ENCODE data around the gene RRAGA.
"Not testable (repeated sequence)": the region's sequence is repeated elsewhere in the genome, so short reads cannot be mapped to it uniquely, and the experiment has no call there.

Gene RRAGA, protein sequence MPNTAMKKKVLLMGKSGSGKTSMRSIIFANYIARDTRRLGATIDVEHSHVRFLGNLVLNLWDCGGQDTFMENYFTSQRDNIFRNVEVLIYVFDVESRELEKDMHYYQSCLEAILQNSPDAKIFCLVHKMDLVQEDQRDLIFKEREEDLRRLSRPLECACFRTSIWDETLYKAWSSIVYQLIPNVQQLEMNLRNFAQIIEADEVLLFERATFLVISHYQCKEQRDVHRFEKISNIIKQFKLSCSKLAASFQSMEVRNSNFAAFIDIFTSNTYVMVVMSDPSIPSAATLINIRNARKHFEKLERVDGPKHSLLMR

DNA sequence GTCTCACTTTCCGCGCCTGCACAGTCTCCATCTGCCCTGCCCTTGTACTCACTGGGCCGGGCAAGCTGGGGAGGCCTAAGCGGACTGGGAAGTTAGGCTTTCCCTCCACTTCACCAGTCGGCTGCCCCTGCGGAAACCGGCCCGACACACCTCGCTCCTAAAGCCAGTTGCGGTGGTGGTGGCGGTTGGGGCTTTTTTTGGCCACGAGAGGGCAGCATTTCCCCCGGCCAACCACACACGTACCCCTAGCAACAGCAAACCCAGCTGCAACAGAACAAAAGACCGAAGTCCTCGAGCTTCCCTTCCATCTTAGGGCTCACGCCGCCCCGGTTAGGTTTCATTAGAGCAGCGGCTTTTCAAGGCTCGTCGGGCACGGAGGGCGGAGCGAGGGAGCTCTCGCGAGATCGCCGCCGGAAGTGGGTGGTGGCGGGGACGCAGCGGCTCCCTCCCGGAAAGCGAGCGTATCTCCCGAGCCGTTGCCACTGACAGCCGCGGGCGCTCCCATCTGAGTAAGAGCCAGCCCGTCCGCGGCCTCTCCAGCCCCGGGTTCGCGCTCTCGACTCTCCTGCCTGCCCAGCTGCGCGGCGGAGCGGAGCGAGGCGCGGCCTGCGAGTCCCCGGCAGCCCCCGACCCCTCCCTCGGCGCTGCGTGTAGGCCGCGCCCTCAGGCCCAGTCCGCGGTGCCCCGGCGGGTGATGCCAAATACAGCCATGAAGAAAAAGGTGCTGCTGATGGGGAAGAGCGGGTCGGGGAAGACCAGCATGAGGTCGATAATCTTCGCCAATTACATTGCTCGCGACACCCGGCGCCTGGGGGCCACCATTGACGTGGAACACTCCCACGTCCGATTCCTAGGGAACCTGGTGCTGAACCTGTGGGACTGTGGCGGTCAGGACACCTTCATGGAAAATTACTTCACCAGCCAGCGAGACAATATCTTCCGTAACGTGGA, at the start of gene RRAGA:
Gene RRAGA (plus strand): TSS at position 462 of the 951 bp plus-strand sequence. CDS start 233 bp downstream, at position 695.
- peak; percentile 98 for DNase-seq

DNA sequence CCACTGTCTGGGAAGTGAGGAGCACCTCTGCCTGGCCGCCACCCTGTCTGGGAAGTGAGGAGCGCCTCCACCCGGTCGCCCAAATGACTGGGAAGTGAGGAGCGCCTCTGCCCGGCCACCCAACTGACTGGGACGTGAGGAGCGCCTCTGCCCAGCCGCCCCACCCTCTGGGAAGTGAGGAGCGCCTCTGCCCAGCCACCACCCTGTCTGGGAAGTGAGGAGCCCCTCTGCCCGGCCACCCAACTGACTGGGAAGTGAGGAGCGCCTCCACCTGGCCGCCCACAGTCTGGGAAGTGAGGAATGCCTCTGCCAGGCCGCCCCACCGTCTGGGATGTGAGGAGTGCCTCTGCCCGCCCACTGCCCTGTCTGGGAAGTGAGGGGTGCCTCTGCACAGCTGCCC, 49.1 kb upstream of the RRAGA start:
- DNase-seq, result no peak

DNA sequence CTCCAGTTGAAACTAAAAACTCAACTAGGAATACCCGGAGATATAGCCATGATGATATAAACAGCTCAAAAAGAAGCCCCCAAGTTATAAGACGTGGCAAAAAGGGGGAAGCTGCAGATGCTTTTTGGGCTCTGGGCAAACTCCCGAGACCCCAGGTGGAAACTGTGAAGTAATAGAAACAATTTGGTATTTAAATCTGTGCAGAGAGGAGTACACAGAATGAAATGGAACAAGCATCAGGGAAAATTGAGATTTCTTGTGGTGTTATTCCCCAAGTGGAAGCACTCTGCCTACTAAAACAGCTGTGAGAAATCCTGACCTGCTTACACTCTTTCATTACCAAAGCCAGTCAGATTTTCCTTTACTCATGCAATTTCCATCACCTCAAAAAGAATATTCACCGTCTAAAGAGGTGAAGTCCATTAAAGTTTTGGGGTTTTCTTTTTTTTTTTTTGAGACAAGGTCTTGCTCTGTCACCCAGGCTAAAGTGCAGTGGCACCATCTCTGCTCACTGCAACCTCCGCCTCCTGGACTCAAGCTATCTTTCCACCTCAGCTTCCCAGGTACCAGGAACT, 39.7 kb upstream of the RRAGA start:
- no peak for DNase-seq

DNA sequence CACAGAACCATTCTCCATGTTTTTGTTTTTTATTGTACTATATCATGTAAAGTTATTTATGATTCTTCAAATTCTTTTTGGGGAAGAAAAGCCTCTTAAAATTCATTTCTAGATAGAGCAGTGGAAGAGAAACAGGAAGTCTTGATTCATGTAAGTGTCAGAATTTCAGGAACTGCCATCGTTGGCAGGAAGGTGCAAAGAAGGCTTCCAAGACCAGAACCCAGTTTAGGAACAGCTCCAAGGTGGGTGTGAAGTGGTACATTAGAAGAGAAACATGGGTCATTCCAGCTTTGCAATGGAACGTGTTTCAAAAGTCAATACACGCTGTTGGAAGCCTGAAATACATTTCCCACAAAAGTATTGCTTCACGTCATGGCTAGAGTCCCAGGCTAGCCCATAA, 31.0 kb upstream of the RRAGA start:
- DNase-seq, result no peak

DNA sequence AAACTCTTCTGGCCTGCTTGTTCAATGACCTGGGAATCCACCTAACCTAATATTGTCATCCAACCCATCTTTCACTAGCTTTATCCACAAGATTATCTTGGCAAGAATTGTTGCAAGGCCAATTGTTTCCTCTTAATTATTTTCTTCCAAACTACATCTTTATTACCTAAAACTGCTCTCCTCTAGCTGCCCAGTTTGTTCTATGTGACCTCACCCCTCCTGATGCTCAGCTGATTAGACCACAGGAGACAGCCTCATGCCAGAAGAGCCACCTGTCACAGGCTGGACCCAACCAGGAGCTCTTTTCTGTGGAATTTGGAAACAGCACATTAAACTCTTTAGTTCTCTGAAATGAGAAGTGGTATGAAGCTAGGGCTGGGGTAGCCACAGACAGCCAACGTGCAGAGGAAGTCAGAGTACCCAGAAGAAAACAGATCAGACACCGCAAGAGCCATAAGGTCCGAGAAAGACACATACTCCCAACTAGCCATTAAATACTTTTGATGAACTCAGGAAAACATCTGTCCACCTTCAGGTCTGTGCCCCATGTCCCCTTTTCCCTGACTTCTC, 28.3 kb upstream of the RRAGA start:
- no peak for DNase-seq

DNA sequence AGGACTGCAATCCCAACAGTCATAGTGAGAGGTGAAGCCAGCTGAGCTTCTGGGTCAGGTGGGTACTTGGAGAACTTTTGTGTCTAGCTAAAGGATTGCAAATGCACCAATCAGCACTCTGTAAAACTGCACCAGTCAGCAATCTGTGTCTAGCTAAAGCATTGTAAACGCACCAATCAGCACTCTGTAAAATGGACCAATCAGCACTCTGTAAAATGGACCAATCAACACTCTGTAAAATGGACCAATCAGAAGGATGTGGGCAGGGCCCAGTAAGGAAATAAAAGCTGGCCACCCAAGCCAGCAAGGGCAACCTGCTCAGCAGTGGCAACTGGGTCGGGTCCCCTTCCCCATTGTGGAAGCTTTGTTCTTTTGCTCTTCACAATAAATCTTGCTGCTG, 27.6 kb upstream of the RRAGA start:
- not testable (repeated sequence) for DNase-seq

DNA sequence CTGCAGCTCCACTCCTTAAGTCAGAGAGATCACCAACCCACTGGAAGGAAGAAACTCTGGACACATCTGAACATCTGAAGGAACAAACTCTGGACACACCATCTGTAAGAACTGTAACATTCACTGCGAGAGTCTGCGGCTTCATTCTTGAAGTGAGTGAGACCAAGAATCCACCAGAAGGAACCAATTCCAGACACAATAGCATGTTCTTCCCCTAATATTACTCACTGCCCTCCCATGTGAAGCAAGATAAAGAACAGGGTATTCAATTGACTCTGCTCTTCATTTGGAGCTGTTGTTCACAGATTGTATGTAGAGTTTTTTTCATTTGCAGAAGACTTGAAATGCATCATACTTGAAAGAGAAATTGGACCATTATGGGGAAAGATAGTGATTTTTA, 27.0 kb upstream of the RRAGA start:
- DNase-seq, result no peak

DNA sequence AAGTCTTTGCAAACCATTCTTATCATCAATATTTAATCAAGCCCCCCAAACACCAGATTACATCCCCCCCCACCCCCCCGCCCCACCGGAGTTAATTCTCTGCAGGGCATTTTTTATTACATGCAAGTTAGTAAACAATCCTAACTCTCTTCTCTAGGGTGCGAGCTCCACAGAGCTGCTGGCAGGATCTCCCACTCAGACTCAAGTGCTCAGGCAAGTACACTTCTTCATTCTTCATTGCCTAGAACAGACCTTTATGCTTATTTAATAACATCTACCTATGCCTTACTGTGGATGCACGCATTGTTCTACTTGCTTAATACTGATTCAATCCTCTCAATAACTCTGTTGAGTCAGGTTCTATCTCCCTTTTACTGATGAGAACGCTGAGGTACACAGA, 26.1 kb upstream of the RRAGA start:
- no peak for DNase-seq

DNA sequence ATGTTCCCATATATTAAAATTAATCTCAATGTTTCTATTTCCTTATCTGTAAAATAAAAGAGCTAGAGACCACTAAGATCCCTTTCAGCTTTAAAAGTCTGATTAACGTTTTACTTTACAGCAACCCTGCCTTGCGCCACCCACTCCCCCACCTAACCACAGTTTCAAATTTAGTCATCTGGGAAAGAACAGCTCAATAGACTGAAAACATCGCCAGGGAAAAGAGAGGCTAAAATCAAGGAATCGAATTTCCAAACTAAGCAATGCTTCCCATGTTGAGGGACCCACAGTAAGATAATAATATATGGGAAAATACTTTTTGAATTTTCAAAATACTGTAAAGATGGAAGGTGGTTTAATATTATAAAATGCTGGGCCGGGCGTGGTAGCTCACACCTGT, 22.9 kb upstream of the RRAGA start:
- DNase-seq, result no peak

DNA sequence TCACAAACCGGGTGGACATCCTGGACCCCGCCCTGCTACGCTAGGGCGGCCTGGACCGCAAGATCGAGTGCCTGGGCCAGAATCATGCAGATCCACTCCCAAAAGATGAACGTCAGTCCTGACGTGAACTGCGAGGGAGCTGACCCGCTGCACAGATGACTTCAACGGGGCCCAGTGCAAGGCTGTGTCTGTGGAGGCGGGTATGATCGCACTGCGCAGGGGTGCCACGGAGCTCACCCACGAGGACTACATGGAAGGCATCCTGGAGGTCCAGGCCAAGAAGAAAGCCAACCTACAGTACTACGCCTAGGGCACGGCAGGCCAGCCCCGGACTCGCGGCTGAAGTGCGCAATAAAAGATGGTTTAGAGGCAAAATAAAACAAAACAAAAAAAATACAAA, 21.4 kb upstream of the RRAGA start:
- DNase-seq, result no peak

DNA sequence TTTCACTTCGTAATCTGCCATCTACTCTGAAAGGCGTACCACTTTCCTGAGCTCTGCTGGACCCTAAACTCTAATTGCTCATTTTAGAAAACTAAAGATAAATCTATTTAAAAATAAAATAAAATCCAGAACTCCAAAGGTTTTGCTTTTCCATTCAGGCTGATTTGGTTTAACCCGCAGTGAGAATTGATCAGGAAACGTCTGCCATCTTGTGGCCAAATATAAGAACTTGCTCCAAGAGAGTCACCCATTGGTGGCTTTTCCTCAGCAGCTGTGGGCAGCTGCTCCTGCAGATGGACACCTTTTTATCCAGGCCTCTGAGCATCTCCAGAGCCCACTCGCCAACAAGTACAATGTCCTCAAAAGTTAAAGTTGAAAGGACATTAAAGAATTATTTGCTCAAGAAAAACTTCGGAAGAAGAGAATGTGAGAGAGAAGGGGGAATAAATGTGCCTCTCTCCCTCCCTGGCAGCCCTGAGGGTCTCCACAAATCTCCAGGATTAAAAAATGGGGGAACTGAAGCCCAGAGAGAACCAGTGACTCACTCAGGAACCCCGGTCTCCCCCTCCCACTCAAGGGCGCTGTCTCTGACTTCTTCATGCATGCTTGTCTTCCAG, 20.3 kb upstream of the RRAGA start:
- peak; percentile 56 for DNase-seq

DNA sequence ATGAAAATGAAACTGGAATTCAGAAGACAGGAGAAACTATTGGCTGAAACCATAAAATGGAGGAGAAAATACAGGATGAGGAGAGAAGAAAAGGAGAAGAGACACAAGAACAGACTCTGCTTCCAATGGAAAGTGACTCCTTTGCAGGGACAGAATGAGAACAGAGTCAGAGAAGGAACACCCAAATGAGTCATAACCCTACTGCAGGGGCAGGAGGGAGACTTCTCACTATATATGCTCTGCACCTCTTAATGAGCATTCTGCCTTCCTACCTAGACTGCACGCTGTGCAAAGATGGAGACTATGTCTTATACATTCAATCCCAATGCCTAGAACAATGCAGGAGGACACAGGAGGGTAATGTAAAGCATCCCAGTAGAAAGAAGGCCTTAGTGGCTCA, 18.3 kb upstream of the RRAGA start:
- no peak for DNase-seq

DNA sequence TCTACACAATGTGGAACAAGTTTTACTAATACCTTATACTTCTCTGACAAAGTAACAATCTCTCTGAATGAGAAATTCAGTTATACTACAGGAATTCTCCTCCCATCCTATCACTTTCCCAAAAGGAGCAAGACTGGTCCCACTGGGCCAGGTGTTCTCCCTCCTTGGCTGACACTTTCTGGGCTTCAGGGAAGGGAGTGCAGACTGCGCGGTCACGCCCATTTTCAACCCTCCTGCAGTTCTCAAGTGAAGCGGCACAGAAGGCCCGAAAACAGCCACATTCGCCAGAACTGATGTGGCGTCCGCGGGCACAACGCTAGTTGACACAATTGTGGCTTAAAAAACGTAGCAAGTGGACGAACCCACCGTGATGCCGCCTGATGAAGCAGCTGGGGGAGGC, 16.8 kb upstream of the RRAGA start:
- no peak for DNase-seq

DNA sequence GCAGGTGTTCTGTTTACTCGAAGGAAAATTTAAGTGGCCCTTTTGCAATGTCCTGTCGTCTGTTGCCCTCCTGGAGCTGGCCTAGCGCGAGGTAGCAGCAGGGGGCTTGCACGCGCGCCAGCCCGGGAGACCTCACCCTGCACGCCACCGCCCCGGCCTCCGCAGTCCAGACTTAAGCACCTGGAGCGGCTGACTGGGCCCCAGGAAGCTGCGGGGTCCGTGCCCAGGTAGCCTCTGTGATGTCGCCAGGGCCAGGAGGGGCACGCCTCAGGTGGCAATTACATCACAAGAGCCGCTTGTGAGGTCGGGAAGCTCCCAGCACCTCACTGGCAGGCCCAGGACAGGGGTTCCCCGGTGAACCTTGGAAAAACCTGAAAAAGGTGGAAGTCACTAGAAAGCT, 16.2 kb upstream of the RRAGA start, which contains the start of gene SAXO1:
Gene SAXO1 (minus strand): TSS at position 195 of the 400 bp plus-strand sequence. CDS start 301 bp downstream, outside the sequence.
- DNase-seq, result no peak

DNA sequence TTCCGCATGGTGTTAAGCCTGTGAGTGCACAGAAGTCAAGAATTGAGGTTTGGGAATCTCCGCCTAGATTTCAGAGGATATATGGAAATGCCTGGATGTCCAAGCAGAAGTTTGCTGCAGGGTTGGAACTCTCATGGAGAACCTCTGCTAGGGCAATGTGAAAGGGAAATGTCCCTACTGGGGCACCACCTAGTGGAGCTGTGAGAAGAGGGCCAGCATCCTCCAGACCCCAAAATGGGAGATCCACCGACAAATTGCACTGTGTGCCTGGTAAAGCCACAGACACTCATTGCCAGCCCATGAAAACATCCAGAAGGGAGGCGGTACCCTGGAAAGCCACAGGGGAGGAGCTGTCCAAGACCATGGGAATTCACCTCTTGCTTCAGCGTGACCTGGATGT, 12.6 kb upstream of the RRAGA start:
- no peak for DNase-seq

DNA sequence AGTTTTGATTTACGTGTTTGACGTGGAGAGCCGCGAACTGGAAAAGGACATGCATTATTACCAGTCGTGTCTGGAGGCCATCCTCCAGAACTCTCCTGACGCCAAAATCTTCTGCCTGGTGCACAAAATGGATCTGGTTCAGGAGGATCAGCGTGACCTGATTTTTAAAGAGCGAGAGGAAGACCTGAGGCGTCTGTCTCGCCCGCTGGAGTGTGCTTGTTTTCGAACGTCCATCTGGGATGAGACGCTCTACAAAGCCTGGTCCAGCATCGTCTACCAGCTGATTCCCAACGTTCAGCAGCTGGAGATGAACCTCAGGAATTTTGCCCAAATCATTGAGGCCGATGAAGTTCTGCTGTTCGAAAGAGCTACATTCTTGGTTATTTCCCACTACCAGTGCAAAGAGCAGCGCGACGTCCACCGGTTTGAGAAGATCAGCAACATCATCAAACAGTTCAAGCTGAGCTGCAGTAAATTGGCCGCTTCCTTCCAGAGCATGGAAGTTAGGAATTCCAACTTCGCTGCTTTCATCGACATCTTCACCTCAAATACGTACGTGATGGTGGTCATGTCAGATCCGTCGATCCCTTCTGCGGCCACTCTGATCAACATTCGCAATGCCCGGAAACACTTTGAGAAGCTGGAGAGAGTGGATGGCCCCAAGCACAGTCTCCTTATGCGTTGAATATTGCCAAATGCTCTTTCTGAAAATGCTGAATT, 850 bp downstream of the RRAGA start:
- DNase-seq, result no peak

DNA sequence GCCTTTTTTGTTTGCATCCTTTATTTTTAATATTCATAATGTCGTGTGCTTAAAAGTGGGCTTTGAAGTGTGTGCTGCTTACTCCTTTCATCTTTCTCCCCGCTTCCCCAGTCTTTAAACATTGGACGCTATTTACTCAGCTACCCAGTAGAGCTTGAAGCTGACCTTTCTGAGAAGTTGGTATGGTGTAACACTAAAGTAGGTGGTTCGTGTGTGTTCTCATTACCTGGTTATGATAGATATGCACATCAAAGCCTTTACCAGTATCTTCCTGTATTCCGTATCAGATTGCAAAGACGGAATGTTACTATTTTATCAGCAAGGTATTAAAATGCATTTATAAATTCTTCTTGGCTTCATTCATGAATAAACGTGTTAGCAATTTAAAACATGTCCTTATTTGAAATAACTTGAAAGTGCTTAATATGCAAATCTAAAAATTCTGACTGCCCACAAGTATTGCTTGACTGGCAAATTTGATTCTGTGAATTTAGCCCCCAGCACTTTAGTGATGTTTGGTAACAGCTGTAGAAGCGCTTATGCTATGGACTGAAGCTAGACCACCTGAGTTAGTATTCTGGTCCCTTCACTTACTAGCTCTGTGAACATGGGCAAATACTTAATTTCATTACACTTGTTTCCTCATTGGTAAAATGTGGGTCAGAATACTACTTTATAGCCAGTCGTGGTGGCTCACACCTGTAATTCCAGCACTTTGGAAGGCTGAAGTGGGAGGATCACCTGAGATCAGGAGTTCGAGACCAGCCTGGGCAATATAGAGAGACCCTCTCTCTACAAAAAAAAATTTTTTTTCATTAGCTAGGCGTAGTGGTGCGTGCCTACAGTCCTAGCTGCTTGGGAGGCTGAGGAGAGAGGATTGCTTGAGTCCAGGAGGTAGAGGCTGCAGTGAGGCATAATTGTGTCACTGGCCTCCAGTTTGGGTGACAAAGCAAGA, 1.7 kb downstream of the RRAGA start:
- DNase-seq, result no peak

DNA sequence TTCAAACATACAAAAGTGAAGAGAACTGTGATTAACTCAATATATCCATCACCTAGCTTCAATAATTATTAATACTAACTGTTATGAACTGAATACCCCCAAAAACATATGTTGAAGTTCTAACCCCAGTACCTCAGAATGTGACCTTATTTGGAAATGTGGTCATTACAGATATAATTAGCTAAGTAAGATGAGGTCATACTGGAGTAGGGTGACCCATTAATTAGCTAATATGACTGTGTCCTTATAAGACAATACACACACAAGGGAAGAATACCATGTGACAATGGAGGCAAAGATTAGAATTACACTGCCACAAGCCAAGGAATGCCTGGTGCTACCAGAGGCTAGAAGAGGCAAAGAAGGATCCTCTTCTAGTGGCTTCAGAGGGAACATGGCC, 7.8 kb downstream of the RRAGA start:
- no peak for DNase-seq

DNA sequence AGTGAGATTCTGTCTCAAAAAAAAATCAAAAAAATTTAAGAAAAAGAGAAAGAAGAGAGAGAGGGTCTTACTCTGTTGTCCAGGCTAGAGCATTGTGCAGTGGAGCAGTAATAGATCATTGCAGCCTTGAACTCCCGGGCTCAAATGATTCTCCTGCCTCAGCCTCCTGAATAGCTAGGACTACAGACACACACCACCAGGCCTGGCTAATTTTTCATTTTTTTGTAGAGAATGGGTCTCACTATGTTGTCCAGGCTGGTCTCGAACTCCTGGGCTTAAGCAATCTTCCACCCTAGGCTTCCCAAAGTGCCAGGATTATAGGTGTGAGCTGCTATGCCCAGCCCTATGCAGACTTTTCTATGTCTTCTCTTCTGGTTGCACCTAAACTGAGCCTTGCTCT, 25.0 kb downstream of the RRAGA start:
- no peak for DNase-seq

DNA sequence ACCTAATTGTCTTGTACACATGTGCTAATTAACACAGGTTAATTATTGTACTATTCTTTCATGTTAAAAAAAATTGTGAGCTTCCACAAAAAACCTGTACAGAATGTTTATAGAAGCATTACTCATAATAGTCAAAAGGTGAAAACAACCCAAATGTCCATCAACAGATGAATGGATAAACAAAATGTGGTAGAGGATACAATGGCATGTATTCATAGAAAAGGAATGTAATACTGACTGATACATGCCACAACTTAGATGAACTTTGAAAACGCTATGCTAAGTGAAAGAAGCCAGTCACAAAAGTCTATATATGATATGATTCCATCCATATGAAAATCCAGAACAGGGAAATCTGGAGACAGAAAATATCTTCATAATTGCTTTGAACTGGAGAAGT, 25.6 kb downstream of the RRAGA start:
- DNase-seq, result no peak

DNA sequence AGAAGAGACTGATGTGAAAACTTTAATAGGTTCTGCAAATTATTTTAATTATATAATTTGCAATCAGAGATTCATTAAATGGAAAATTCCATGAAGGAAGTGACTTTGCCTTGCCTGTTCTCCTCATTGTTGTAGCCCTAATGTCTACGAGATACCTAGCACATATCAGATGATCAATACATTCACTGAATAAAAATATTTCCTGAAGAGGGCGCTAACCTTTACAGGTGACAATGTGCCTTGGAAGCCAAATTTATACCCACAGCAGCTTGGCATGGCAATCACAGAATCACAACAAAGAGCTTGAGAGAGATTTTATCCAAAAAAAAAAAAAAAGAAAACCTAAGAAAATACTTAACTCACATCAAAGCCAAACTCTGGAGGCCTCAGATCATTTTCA, 36.1 kb downstream of the RRAGA start:
- DNase-seq, result no peak

Measured in NCI-H774 (cell line).